Hepatocyte (in vitro differentiated cells): ENCODE measurements around the gene PEMT.

Source experiments
- EZH2 ChIP-seq: fragments of 200-600 bp; sonication (generic); IDR thresholded peaks from 2 replicates; pipeline ENCODE4 v1.6.1; 2016; ENCODE audit warnings: antibody characterized with exemption, mild to moderate bottlenecking, borderline replicate concordance
- EZH2phosphoT487 ChIP-seq: fragments of 200-600 bp; sonication (generic); IDR thresholded peaks from one replicate; pipeline ENCODE4 v1.6.1; 2018; ENCODE audit warnings: antibody characterized with exemption, mild to moderate bottlenecking, low read depth, moderate library complexity; ENCODE audit not compliant: unreplicated experiment, severe bottlenecking
- TF ChIP-seq, protein P1 (sequence below): fragments of 200-600 bp; sonication (generic); IDR thresholded peaks from 2 replicates; pipeline ENCODE4 v1.5.1; 2016; ENCODE audit warnings: antibody characterized with exemption, mild to moderate bottlenecking; ENCODE audit not compliant: poor library complexity

DNA sequence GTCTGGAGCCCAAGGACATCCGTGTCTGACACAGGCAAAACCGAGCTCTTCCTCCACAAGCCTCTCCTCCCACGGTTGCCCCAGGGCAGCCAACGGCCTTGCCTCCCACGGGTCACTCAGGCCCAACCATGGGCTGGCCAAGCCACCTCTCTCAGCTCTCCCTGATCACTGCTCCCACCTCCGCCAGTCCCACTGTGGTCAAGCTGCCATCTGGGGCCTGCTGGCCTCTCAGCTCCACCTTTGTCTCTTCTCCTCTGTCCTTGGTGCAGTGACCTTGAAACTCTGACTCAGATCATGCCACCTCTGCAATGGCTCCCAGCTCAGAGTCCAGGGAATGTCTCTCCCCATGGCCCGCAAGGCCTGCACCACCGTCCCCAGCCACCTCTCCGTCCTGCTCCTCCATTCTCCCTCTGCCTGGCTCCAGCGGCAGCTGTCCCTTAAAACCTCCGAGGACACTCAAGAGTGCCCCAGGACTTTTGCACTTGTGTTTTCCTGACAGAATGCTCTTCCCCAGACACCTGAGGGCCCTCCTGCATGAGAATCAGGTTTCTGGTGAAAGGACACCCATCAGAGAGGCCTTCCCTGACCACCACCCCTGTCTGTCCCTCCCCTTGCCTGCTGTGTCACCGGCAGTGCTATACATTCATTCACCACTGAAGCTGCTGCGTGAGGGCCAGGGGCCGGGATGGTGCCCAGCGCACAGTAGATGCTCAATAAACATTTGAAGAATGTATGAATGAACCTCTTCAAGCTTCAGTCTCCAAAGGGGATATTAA lies 19.3 kb downstream of the PEMT start:
- TF ChIP-seq EZH2 (no peak), EZH2phosphoT487 (no peak)
- TF ChIP-seq, protein P1, sequence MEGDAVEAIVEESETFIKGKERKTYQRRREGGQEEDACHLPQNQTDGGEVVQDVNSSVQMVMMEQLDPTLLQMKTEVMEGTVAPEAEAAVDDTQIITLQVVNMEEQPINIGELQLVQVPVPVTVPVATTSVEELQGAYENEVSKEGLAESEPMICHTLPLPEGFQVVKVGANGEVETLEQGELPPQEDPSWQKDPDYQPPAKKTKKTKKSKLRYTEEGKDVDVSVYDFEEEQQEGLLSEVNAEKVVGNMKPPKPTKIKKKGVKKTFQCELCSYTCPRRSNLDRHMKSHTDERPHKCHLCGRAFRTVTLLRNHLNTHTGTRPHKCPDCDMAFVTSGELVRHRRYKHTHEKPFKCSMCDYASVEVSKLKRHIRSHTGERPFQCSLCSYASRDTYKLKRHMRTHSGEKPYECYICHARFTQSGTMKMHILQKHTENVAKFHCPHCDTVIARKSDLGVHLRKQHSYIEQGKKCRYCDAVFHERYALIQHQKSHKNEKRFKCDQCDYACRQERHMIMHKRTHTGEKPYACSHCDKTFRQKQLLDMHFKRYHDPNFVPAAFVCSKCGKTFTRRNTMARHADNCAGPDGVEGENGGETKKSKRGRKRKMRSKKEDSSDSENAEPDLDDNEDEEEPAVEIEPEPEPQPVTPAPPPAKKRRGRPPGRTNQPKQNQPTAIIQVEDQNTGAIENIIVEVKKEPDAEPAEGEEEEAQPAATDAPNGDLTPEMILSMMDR, result no peak
